ENCODE data around the gene NR2F6.
"Not testable (repeated sequence)": the region's sequence is repeated elsewhere in the genome, so short reads cannot be mapped to it uniquely, and the experiment has no call there.

The NR2F6 gene

DNA sequence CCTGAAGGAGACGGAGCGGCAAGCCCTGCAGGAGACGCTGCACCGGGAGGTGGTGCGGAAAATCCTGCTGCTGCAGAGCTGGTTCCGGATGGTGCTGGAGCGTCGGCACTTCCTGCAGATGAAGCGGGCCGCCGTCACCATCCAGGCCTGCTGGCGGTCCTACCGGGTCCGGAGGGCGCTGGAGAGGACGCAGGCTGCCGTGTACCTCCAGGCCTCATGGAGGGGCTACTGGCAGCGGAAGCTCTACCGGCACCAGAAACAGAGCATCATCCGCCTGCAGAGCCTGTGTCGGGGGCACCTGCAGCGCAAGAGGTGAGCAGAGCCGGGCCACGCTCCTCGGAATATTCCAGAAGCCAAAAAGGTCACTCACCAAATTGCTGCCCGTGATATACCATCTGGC is 53.0 kb downstream of the NR2F6 start (continued):
- TF ChIP-seq, protein P1, sequence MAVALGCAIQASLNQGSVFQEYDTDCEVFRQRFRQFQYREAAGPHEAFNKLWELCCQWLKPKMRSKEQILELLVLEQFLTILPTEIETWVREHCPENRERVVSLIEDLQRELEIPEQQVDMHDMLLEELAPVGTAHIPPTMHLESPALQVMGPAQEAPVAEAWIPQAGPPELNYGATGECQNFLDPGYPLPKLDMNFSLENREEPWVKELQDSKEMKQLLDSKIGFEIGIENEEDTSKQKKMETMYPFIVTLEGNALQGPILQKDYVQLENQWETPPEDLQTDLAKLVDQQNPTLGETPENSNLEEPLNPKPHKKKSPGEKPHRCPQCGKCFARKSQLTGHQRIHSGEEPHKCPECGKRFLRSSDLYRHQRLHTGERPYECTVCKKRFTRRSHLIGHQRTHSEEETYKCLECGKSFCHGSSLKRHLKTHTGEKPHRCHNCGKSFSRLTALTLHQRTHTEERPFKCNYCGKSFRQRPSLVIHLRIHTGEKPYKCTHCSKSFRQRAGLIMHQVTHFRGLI (tag by site-specific recombination; IDR thresholded peaks at IDR 0.05) = no peak
- TF ChIP-seq SP2 (tag by site-specific recombination; IDR thresholded peaks at IDR 0.05) = no peak
- no peak for TF ChIP-seq ZBTB7A (tag by site-specific recombination; IDR thresholded peaks at IDR 0.05; ENCODE audit: low read depth)
- no peak for TF ChIP-seq ZNF335 (tag by site-specific recombination; conservative IDR thresholded peaks at IDR 0.05)
- no peak for TF ChIP-seq ZNF37A (tag by site-specific recombination; IDR thresholded peaks at IDR 0.05)
- no peak for TF ChIP-seq ZNF629 (tag by site-specific recombination; IDR thresholded peaks at IDR 0.05)
- no peak for TF ChIP-seq ZIC2 (tag by site-specific recombination; IDR thresholded peaks at IDR 0.05)

DNA sequence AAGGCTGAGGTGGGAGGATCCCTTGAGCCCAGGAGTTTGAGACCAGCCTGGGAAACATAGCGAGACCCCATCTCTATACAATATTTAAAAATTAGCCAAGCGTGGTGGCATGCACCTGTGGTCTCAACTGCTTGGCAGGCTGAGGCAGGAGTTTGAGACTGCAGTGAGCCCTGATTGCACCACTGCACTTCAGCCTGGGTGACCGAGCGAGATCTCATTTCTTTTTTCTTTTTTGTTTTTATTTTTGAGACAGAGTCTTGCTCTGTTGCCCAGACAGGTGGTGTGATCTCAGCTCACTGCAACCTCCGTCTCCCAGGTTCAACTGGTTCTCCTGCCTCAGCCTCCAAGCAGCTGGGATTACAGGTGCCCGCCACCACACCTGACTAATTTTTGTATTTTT is 54.0 kb downstream of the NR2F6 start:
- H3K4me1 ChIP-seq (ENCODE audit: control insufficient read depth, insufficient read depth, low read length); H3K27ac ChIP-seq (ENCODE audit: extremely low read depth, low read depth, low read length); H3K4me3 ChIP-seq (ENCODE audit: low read depth, low read length); H3K9me3 ChIP-seq (ENCODE audit: control insufficient read depth, insufficient read depth, low read depth, low read length): not testable (repeated sequence)
- CTCF ChIA-PET = interaction anchor here (0.6 kb wide), 4 partner anchors 9 to 122 kb away, joined by 3 to 4 read pairs (median 4); no protein-coding TSS in a partner anchor
- H3K36me3 ChIP-seq (ENCODE audit: control insufficient read depth in 2 of 2, insufficient read depth in 1 of 2, low read length in 2 of 2) = peaks cover 3 to 52% of the 10 kb centered on the region in 2 experiments; a peak in 2 of 3 replicates
- POLR2A ChIA-PET = interaction anchor here (0.7 kb wide), 3 partner anchors 24 to 1581 kb away, joined by 4 to 9 read pairs (median 4); partner anchors contain the start of genes BABAM1 and USE1

- TF ChIP-seq MEIS1 (CRISPR knock-in tag; IDR thresholded peaks at IDR 0.05; ENCODE audit: borderline replicate concordance) (no peak), RBAK (tag by site-specific recombination; IDR thresholded peaks at IDR 0.05) (no peak), ZNF596 (tag by site-specific recombination; IDR thresholded peaks at IDR 0.05) (no peak), REPIN1 (tag by site-specific recombination; IDR thresholded peaks at IDR 0.05; ENCODE audit: low read depth) (no peak), ZNF211 (tag by site-specific recombination; IDR thresholded peaks at IDR 0.05; ENCODE audit: low read depth) (no peak), HIC1 (tag by site-specific recombination; IDR thresholded peaks at IDR 0.05) (no peak), ZNF324 (tag by site-specific recombination; IDR thresholded peaks at IDR 0.05) (no peak), ZNF560 (tag by site-specific recombination; IDR thresholded peaks at IDR 0.05; ENCODE audit: borderline replicate concordance) (no peak)
- TF ChIP-seq, protein P2, sequence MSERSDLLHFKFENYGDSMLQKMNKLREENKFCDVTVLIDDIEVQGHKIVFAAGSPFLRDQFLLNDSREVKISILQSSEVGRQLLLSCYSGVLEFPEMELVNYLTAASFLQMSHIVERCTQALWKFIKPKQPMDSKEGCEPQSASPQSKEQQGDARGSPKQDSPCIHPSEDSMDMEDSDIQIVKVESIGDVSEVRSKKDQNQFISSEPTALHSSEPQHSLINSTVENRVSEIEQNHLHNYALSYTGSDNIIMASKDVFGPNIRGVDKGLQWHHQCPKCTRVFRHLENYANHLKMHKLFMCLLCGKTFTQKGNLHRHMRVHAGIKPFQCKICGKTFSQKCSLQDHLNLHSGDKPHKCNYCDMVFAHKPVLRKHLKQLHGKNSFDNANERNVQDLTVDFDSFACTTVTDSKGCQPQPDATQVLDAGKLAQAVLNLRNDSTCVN (tag by site-specific recombination; optimal IDR thresholded peaks at IDR 0.05) = no peak
- Histone ChIP-seq H3K9me3 (ENCODE audit: control insufficient read depth, insufficient read depth, low read depth, low read length) (no peaks in the 10 kb centered on the region), H3K36me3 (ENCODE audit: control insufficient read depth in 2 of 2, insufficient read depth in 1 of 2, low read length in 2 of 2) (peaks cover 3 to 36% of the 10 kb centered on the region in 2 experiments; a peak in 2 of 3 replicates), H3K4me1 (ENCODE audit: control insufficient read depth, insufficient read depth, low read length) (no peaks in the 10 kb centered on the region), H3K27ac (ENCODE audit: extremely low read depth, low read depth, low read length) (no peak overlapping the region), H3K4me3 (ENCODE audit: low read depth, low read length) (no peak overlapping the region)
- ChIA-PET POLR2A (no interaction called here), CTCF (interaction anchor here (0.7 kb wide), 1 partner anchor 100 kb away, joined by 3 read pairs; no protein-coding TSS in a partner anchor)
These were observed 60.1 kb downstream of the NR2F6 start for GRCh38 chr19:17185590-17185989.

All from HEK293 (cell line).